ENCODE results near the gene MAGI1.

DNA sequence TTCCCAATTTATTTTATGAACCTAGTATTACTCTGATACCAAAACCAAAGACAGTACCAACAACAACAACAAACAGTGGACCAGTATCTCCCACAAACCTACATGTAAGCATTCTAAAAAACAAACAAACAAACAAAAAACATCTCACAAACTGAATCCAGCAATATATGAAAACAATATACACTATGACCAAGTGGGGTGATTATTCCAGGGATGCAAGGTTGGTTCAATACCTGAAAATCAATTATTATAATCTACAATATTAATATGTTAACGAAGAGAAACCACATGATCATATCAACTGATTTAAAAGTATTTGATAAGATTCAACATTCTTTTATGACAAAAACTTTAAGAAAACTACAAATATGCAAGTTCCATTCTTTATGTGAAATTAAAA lies 391.3 kb downstream of the MAGI1 start:
- TF ChIP-seq, protein P1, sequence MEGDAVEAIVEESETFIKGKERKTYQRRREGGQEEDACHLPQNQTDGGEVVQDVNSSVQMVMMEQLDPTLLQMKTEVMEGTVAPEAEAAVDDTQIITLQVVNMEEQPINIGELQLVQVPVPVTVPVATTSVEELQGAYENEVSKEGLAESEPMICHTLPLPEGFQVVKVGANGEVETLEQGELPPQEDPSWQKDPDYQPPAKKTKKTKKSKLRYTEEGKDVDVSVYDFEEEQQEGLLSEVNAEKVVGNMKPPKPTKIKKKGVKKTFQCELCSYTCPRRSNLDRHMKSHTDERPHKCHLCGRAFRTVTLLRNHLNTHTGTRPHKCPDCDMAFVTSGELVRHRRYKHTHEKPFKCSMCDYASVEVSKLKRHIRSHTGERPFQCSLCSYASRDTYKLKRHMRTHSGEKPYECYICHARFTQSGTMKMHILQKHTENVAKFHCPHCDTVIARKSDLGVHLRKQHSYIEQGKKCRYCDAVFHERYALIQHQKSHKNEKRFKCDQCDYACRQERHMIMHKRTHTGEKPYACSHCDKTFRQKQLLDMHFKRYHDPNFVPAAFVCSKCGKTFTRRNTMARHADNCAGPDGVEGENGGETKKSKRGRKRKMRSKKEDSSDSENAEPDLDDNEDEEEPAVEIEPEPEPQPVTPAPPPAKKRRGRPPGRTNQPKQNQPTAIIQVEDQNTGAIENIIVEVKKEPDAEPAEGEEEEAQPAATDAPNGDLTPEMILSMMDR (IDR thresholded peaks at IDR 0.05), result no peak
- TF ChIP-seq ATF1 (CRISPR knock-in tag; IDR thresholded peaks at IDR 0.05) (no peak), ZBTB21 (CRISPR knock-in tag; IDR thresholded peaks at IDR 0.05; ENCODE audit: borderline replicate concordance) (no peak), ZNF263 (CRISPR knock-in tag; IDR thresholded peaks at IDR 0.05; ENCODE audit: low read depth) (no peak), ZNF416 (CRISPR knock-in tag; IDR thresholded peaks at IDR 0.05) (no peak)
- TF ChIP-seq, protein P2, sequence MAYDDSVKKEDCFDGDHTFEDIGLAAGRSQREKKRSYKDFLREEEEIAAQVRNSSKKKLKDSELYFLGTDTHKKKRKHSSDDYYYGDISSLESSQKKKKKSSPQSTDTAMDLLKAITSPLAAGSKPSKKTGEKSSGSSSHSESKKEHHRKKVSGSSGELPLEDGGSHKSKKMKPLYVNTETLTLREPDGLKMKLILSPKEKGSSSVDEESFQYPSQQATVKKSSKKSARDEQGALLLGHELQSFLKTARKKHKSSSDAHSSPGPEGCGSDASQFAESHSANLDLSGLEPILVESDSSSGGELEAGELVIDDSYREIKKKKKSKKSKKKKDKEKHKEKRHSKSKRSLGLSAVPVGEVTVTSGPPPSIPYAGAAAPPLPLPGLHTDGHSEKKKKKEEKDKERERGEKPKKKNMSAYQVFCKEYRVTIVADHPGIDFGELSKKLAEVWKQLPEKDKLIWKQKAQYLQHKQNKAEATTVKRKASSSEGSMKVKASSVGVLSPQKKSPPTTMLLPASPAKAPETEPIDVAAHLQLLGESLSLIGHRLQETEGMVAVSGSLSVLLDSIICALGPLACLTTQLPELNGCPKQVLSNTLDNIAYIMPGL (CRISPR knock-in tag; IDR thresholded peaks at IDR 0.05), result no peak

Data from WTC11 (cell line).